BJ (cell line): ENCODE results near the gene KRTAP9-6. TPM values are rescaled to one million over a fixed set of nuclear protein-coding genes. Genes with fewer than 3 reads are reported as not detected.
"Not testable (repeated sequence)": the region's sequence is repeated elsewhere in the genome, so short reads cannot be mapped to it uniquely, and the experiment has no call there.

Experiments used
- CTCF ChIA-PET: fragments of 350-600 bp; formaldehyde crosslinking; extraction: SDS; loops from one replicate; lab custom pipeline; 2021; ENCODE audit warnings: antibody characterized with exemption, inconsistent platforms; lab: Yijun Ruan, JAX
- POLR2A ChIA-PET: fragments of 300-600 bp; sonication (Branson Sonifier 250); formaldehyde crosslinking; extraction: SDS; loops from one replicate; lab custom pipeline; 2021; ENCODE audit warnings: antibody characterized with exemption; lab: Charles Lee
- DNase-seq: peaks from one replicate; pipeline ENCODE4 v3.0.0-alpha.2; 2011; ENCODE audit warnings: low read depth
- H3K27me3 ChIP-seq: 2 replicates; pipeline ENCODE4 v1.6.0; 2011; ENCODE audit warnings: low read length; ENCODE audit not compliant: control insufficient read depth, insufficient read depth
- H3K36me3 ChIP-seq: 2 replicates; pipeline ENCODE4 v1.5.1; 2011; ENCODE audit warnings: low read length; ENCODE audit not compliant: control insufficient read depth, insufficient read depth
- H3K4me3 ChIP-seq: 2 replicates; pipeline ENCODE4 v1.5.1; 2011; ENCODE audit warnings: low read depth, mild to moderate bottlenecking, control low read depth, low read length
- polyA plus RNA-seq: library from polyadenylated mRNA; depleted of rRNA; stranded (reverse); fragments of >200 nt; gene quantifications from 2 replicates; pipeline ENCODE4 v1.2.3, GENCODE V29; 2011
- TF ChIP-seq, protein P1 (sequence below): IDR thresholded peaks from 2 replicates; pipeline ENCODE4 v1.5.1; 2011; ENCODE audit warnings: low read depth, mild to moderate bottlenecking, control low read depth, inconsistent platforms, low read length, moderate library complexity; ENCODE audit not compliant: insufficient read depth

The KRTAP9-6 gene
- polyA plus RNA-seq, 1 experiment = not detected

GRCh38 chr17:41230094-41230493 lies 35.1 kb upstream of the KRTAP9-6 start:
- no peak for DNase-seq
- POLR2A ChIA-PET = no interaction called here
- H3K36me3 ChIP-seq = no peaks in the 10 kb centered on the region
- no peaks in the 10 kb centered on the region; the same call in 1 of the 2 replicates for H3K27me3 ChIP-seq
- TF ChIP-seq, protein P1, sequence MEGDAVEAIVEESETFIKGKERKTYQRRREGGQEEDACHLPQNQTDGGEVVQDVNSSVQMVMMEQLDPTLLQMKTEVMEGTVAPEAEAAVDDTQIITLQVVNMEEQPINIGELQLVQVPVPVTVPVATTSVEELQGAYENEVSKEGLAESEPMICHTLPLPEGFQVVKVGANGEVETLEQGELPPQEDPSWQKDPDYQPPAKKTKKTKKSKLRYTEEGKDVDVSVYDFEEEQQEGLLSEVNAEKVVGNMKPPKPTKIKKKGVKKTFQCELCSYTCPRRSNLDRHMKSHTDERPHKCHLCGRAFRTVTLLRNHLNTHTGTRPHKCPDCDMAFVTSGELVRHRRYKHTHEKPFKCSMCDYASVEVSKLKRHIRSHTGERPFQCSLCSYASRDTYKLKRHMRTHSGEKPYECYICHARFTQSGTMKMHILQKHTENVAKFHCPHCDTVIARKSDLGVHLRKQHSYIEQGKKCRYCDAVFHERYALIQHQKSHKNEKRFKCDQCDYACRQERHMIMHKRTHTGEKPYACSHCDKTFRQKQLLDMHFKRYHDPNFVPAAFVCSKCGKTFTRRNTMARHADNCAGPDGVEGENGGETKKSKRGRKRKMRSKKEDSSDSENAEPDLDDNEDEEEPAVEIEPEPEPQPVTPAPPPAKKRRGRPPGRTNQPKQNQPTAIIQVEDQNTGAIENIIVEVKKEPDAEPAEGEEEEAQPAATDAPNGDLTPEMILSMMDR = no peak
- no peak overlapping the region for H3K4me3 ChIP-seq
- CTCF ChIA-PET = no interaction called here

GRCh38 chr17:41231731-41232130 lies 33.4 kb upstream of the KRTAP9-6 start:
- CTCF ChIA-PET = no interaction called here
- DNase-seq = no peak
- no peaks in the 10 kb centered on the region; the same call in 1 of the 2 replicates for H3K27me3 ChIP-seq
- no peak overlapping the region for H3K4me3 ChIP-seq
- no peaks in the 10 kb centered on the region for H3K36me3 ChIP-seq
- TF ChIP-seq, protein P1 = no peak
- POLR2A ChIA-PET = no interaction called here

- H3K27me3 ChIP-seq, CTCF ChIA-PET, POLR2A ChIA-PET, DNase-seq, H3K4me3 ChIP-seq, H3K36me3 ChIP-seq: not testable (repeated sequence)
Measured at GRCh38 chr17:41232399-41233105, 32.6 kb upstream of the KRTAP9-6 start, which contains the start of gene KRTAP9-3. TSS of gene KRTAP9-3 (plus strand) at chr17:41232449. CDS start at chr17:41232502, 53 bp downstream.

DNA sequence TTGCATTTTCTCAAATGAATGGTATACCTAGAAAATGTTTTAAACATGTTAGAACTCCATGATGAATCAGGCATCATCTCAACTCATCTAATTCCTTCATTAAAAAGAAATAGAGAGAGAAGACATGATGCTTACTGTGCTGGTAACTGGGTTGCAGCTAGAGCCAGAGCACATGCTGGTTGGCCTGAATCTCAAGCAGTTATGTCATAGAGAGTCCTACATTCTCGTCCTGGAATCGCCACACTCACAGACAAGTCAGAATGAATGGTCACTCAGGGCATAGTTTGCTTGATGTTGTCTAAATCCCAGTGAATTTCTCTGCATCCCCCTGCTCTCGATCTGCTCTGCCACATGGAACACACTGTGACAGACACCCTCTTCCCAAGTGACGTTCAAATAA lies 28.1 kb upstream of the KRTAP9-6 start:
- POLR2A ChIA-PET, H3K4me3 ChIP-seq, H3K36me3 ChIP-seq, H3K27me3 ChIP-seq, DNase-seq: not testable (repeated sequence)
- CTCF ChIA-PET = interaction anchor here (1.1 kb wide), 1 partner anchor 64 kb away, joined by 3 read pairs; no protein-coding TSS in a partner anchor

- H3K4me3 ChIP-seq, DNase-seq, H3K36me3 ChIP-seq, POLR2A ChIA-PET, H3K27me3 ChIP-seq: not testable (repeated sequence)
- CTCF ChIA-PET = interaction anchor here (1.1 kb wide), 1 partner anchor 63 kb away, joined by 3 read pairs; no protein-coding TSS in a partner anchor
Measured at GRCh38 chr17:41237949-41238437, 27.2 kb upstream of the KRTAP9-6 start, which contains the start of gene KRTAP9-8. TSS of gene KRTAP9-8 (plus strand) at chr17:41237999. CDS start at chr17:41238052, 53 bp downstream.

DNA sequence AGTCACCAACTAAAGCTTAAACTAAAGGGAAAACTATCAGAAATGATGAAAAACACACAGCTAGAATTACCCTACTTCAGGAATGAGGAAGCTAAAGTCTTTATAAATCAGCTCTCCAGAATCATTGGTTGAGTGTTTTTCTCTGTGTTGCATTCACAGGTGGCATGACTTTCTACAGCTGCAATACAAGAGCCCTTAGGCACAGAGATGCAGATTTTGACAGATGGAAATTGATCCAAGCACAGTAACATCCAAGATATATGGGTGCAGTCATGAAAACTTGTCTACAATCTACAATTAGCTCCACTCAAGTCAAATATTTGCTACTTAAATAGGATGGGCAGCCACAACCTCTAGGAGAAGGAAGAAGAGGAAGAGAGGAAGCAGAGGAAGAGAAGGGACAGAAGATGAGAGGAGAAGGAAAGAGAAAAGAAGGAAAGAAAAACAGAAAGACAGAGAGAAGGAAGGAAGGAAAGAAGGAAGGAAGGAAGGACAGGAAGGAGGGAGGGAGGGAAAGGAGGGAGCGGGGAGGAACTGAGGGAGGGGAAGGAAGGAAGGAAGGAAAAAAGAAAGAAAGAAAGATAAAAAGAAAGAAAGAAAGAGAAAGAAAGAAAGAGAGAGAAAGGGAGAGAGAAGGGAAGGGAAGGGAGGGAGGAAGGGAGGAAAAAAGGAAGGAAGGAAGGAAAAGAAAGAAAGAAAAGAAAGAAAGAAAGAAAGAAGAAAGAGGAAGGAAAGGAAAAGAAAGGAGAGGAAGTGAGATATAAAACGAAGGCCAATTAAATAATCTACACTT lies 18.0 kb upstream of the KRTAP9-6 start:
- POLR2A ChIA-PET, H3K36me3 ChIP-seq, H3K27me3 ChIP-seq, H3K4me3 ChIP-seq, DNase-seq: not testable (repeated sequence)
- CTCF ChIA-PET = interaction anchor here (0.6 kb wide), 1 partner anchor 29 kb away, joined by 3 read pairs; the partner anchor contains the start of gene KRTAP9-7

DNA sequence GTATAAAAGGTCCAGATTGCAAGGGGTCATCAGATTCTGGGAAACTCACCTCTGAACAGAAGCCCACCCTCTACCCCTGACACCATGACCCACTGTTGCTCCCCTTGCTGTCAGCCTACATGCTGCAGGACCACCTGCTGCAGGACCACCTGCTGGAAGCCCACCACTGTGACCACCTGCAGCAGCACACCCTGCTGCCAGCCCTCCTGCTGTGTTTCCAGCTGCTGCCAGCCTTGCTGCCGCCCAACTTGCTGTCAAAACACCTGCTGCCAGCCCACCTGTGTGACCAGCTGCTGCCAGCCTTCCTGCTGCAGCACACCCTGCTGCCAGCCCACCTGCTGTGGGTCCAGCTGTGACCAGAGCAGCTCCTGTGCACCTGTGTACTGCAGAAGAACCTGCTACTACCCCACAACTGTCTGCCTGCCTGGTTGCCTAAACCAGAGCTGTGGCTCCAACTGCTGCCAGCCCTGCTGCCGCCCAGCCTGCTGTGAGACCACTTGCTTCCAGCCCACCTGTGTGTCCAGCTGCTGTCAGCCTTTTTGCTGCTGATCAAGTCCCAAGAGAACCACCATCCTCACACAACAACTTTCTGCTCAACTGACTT lies 15.4 kb upstream of the KRTAP9-6 start, which contains the start of gene KRTAP9-4:
Gene KRTAP9-4, plus strand, starts transcription at position 51 of the 604 bp plus-strand sequence. Its CDS starts 34 bp downstream, at position 85.
- DNase-seq, H3K36me3 ChIP-seq, H3K27me3 ChIP-seq, H3K4me3 ChIP-seq, POLR2A ChIA-PET: not testable (repeated sequence)
- CTCF ChIA-PET = interaction anchor here (1.0 kb wide), 1 partner anchor 14 kb away, joined by 3 read pairs; no protein-coding TSS in a partner anchor
